PC-9 (cell line): ENCODE data around the gene ADSS1.

Experiments used
- CTCF ChIP-seq: fragments of 200-600 bp; sonication (generic); conservative IDR thresholded peaks from 2 replicates; pipeline ENCODE4 v1.6.1; 2017; ENCODE audit warnings: mixed run types, antibody characterized with exemption, mild to moderate bottlenecking, moderate library complexity
- EZH2 ChIP-seq: fragments of 200-600 bp; sonication (generic); IDR thresholded peaks from 2 replicates; pipeline ENCODE4 v1.8.0; 2017; ENCODE audit warnings: antibody characterized with exemption, low read depth

- TF ChIP-seq CTCF (no peak), EZH2 (no peak)
Observed at GRCh38 chr14:104675447-104675846, 48.6 kb upstream of the ADSS1 start.
